HepG2 (cell line): ENCODE results near the gene KCNS1. TPM values are rescaled to one million over a fixed set of nuclear protein-coding genes. Genes with fewer than 3 reads are reported as not detected.

ENCODE experiments used
- ATAC-seq: fragments of 200-7000 bp; cut with Tn5 transposase; 3 replicates; pipeline ENCODE4 v1.9.1; 2020; ENCODE audit warnings: mild to moderate bottlenecking, moderate library complexity
- BruUV-seq: library from RNA; stranded (reverse); fragments of 400-500 nt; replicated peaks from 2 replicates; lab custom pipeline; 2021; lab: Mats Ljungman, UMichigan
- CTCF ChIA-PET: fragments of 300-600 bp; formaldehyde crosslinking; extraction: SDS; loops from one replicate; lab custom pipeline; 2021; ENCODE audit warnings: low total read pairs, inconsistent platforms, low intra/inter-chr PET ratio; lab: Yijun Ruan, JAX
- POLR2A ChIA-PET: fragments of 350-600 bp; sonication (Branson Sonifier 250); formaldehyde crosslinking; loops from one replicate; lab custom pipeline; 2020; ENCODE audit warnings: antibody characterized with exemption, inconsistent platforms; lab: Yijun Ruan, JAX
- DNase-seq: peaks from one replicate; pipeline ENCODE4 v3.0.0-alpha.2; 2015; ENCODE audit warnings: low spot score
- FAIRE-seq: peaks from 3 replicates; lab custom pipeline; 2011; peaks lifted over from hg19 to GRCh38; lab: Jason Lieb, UNC
- H2AFZ ChIP-seq: one replicate; pipeline ENCODE4 v1.6.1; 2011; ENCODE audit warnings: low read length, inconsistent platforms
- H3K27ac ChIP-seq: fragments of 300-600 bp; 3 replicates; pipeline ENCODE4 v1.8.0; 2011; ENCODE audit warnings: mixed run types, mild to moderate bottlenecking, mixed read lengths, low read length, inconsistent platforms; ENCODE audit not compliant: insufficient read depth; ENCODE audit errors: extremely low read length
- H3K27me3 ChIP-seq, 2 experiments: fragments of 200-600 bp in 1 of 2; 2 replicates in 1 of 2; 3 replicates in 1 of 2; pipeline versions ENCODE4 v1.6.0 to v1.8.0; 2011; ENCODE audit warnings: low read length in 2 of 2, mild to moderate bottlenecking in 2 of 2, moderate library complexity in 2 of 2, inconsistent platforms in 1 of 2; ENCODE audit not compliant: insufficient read depth in 2 of 2, control insufficient read depth in 1 of 2
- H3K36me3 ChIP-seq, 2 experiments: fragments of 200-600 bp in 1 of 2; replicated peaks in 1 of 2; 2 replicates in 1 of 2; 3 replicates in 1 of 2; pipeline versions ENCODE4 v1.5.1 to v1.8.0; 2011; ENCODE audit warnings: low read length in 2 of 2, inconsistent platforms in 1 of 2; ENCODE audit not compliant: insufficient read depth in 2 of 2, control insufficient read depth in 1 of 2
- H3K4me1 ChIP-seq: 2 replicates; pipeline ENCODE4 v1.5.1; 2012; ENCODE audit warnings: low read length, inconsistent platforms; ENCODE audit not compliant: insufficient read depth
- H3K4me2 ChIP-seq: 2 replicates; pipeline ENCODE4 v1.6.0; 2011; ENCODE audit warnings: low read depth, low read length, inconsistent platforms
- H3K4me3 ChIP-seq, 3 experiments: fragments of 200-600 bp in 1 of 3; sonication (generic), shearing (Covaris generic) in 1 of 3; replicated peaks in 1 of 3; 2 replicates each; pipeline ENCODE4 v1.5.1; 2011 to 2016; ENCODE audit warnings: low read length in 3 of 3, inconsistent platforms in 2 of 3, low read depth in 2 of 3, mild to moderate bottlenecking in 2 of 3, control low read depth in 1 of 3, mixed read lengths in 1 of 3; ENCODE audit not compliant: insufficient read depth in 1 of 3
- H3K79me2 ChIP-seq: one replicate; pipeline ENCODE4 v1.6.1; 2011; ENCODE audit warnings: low read length, inconsistent platforms; ENCODE audit not compliant: insufficient read depth
- H3K9ac ChIP-seq: 2 replicates; pipeline ENCODE4 v1.6.0; 2011; ENCODE audit warnings: mild to moderate bottlenecking, low read depth, low read length, inconsistent platforms; ENCODE audit not compliant: insufficient read depth
- H3K9me3 ChIP-seq: 2 replicates; pipeline ENCODE4 v1.5.1; 2012; ENCODE audit warnings: mild to moderate bottlenecking, low read length
- H4K20me1 ChIP-seq: 2 replicates; pipeline ENCODE4 v1.6.0; 2011; ENCODE audit warnings: inconsistent platforms, mild to moderate bottlenecking, low read length, moderate library complexity; ENCODE audit not compliant: insufficient read depth
- CC2D1A ChIP-seq: sonication (generic); formaldehyde crosslinking; IDR thresholded peaks from 2 replicates; pipeline ENCODE4 v1.8.1; 2023; ENCODE audit warnings: mild to moderate bottlenecking, missing genetic modification reagents
- ETV5 ChIP-seq: IDR thresholded peaks from 2 replicates; pipeline ENCODE4 v1.6.1; 2018; ENCODE audit warnings: missing biosample characterization, missing genetic modification reagents, inconsistent platforms, borderline replicate concordance
- GABPB1 ChIP-seq: IDR thresholded peaks from 2 replicates; pipeline ENCODE4 v1.6.1; 2016; ENCODE audit warnings: mild to moderate bottlenecking, missing genetic modification reagents, moderate library complexity, missing compliant biosample characterization
- HMG20A ChIP-seq: IDR thresholded peaks from 2 replicates; pipeline ENCODE4 v1.6.1; 2016; ENCODE audit warnings: borderline replicate concordance
- HOXA7 ChIP-seq: sonication (generic); formaldehyde crosslinking; IDR thresholded peaks from 2 replicates; pipeline ENCODE4 v1.8.1; 2022; ENCODE audit warnings: mild to moderate bottlenecking, missing genetic modification reagents, moderate library complexity
- JARID2 ChIP-seq: sonication (generic); formaldehyde crosslinking; IDR thresholded peaks from 2 replicates; pipeline ENCODE4 v1.8.1; 2023; ENCODE audit warnings: missing genetic modification reagents, inconsistent platforms; ENCODE audit not compliant: insufficient replicate concordance
- KLF6 ChIP-seq: IDR thresholded peaks from 2 replicates; pipeline ENCODE4 v1.8.0; 2016; ENCODE audit warnings: missing biosample characterization, missing genetic modification reagents
- MAFG ChIP-seq: sonication (generic); formaldehyde crosslinking; IDR thresholded peaks from 2 replicates; pipeline ENCODE4 v1.5.1; 2020; ENCODE audit warnings: mild to moderate bottlenecking, missing genetic modification reagents
- MAZ ChIP-seq, 2 experiments: sonication (generic) in 1 of 2; formaldehyde crosslinking in 1 of 2; IDR thresholded peaks; 2 replicates each; pipeline versions ENCODE4 v1.5.0 to v1.6.1; 2012 to 2020; ENCODE audit warnings: low read depth in 2 of 2, mild to moderate bottlenecking in 2 of 2, borderline replicate concordance in 1 of 2, improper control_type of control experiment in 1 of 2, low read length in 1 of 2, missing genetic modification reagents in 1 of 2, moderate library complexity in 1 of 2
- RFXAP ChIP-seq: sonication (generic); formaldehyde crosslinking; IDR thresholded peaks from 2 replicates; pipeline ENCODE4 v1.4.0; 2020; ENCODE audit warnings: missing genetic modification reagents, borderline replicate concordance
- STAG1 ChIP-seq: sonication (generic); formaldehyde crosslinking; IDR thresholded peaks from 2 replicates; pipeline ENCODE4 v1.4.0; 2020; ENCODE audit warnings: missing genetic modification reagents
- ZFP41 ChIP-seq: sonication (generic); formaldehyde crosslinking; IDR thresholded peaks from 2 replicates; pipeline ENCODE4 v1.4.0; 2020; ENCODE audit warnings: mild to moderate bottlenecking, missing genetic modification reagents, borderline replicate concordance
- ZNF670 ChIP-seq: sonication (generic); formaldehyde crosslinking; IDR thresholded peaks from 2 replicates; pipeline ENCODE4 v1.8.0; 2022; ENCODE audit warnings: mild to moderate bottlenecking, missing genetic modification reagents, borderline replicate concordance
- in situ Hi-C: cut with HindIII; loops from 2 replicates; pipeline ENCODE4 v1.10.0; 2017; ENCODE audit warnings: low pct_unique_long_range_greater_than_20kb; ENCODE audit not compliant: extremely low pct_ligation_motif_present
- intact Hi-C: fragments of 100-400 bp; cut with micrococcal nuclease; formaldehyde crosslinking; loops from one replicate; pipeline ENCODE4 v1.10.0; 2022; ENCODE audit not compliant: unreplicated experiment
- polyA plus RNA-seq, 8 experiments: library from polyadenylated mRNA; depleted of rRNA in 3 of 8; stranded (reverse) in 7 of 8; unstranded in 1 of 8; fragments of >200 nt; fragmentation: Illumina TruSeq in 4 of 8; extraction: Trizol in 4 of 8; gene quantifications; 2 replicates each; pipeline versions ENCODE4 v1.2.1 to v1.2.3, GENCODE V29; 2011 to 2016; ENCODE audit warnings: low read depth in 4 of 8, missing spikeins in 1 of 8, mixed read lengths in 1 of 8; ENCODE audit not compliant: insufficient read depth in 1 of 8
- total RNA-seq, 5 experiments: library from RNA; depleted of rRNA; stranded (reverse); fragments of >200 nt; fragmentation: Illumina TruSeq; extraction: Trizol; gene quantifications; 2 replicates each; pipeline ENCODE4 v1.2.3, GENCODE V29; 2016; ENCODE audit warnings: low read depth in 1 of 5
- TF ChIP-seq, protein P1 (sequence below): IDR thresholded peaks from 2 replicates; pipeline ENCODE4 v1.6.1; 2016; ENCODE audit warnings: low read depth
- TF ChIP-seq, protein P2 (sequence below): sonication (generic); formaldehyde crosslinking; IDR thresholded peaks from one replicate; pipeline ENCODE4 v1.5.1; 2020; ENCODE audit warnings: mild to moderate bottlenecking, missing genetic modification reagents; ENCODE audit errors: not compliant biosample characterization

KCNS1 gene
- total and polyA plus RNA-seq, 2 of the 13 experiments (the other 11 are each of a cell fraction or from before 2014, with no cell fraction given): 0.03 TPM; not detected in 1

DNA sequence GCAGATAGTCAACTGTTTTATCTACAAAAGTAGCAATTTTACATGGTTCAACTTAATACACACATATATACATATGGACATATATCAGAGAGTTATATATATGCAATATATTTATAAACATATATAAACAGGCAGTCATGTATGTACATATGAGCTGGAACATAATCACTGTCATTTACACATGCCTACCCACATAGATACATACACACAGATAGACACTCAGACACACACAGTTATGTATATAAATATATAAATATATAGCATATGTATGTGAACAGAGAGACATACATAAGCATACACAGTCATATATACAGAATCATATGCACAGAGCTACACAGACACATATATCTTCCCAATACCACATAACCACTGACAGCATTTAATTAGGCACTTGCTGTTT is 11.8 kb upstream of the KCNS1 start:
- no peak for FAIRE-seq
- CTCF ChIA-PET: interaction anchor here (2.0 to 2.1 kb wide), 2 partner anchors 68 to 101 kb away, joined by 8 to 20 read pairs; no protein-coding TSS in a partner anchor

More for the DNA sequence above, 11.8 kb upstream of the KCNS1 start:
- in situ Hi-C loops: no loop called here
- no peak for DNase-seq
- Histone ChIP-seq H3K9ac (no peak overlapping the region), H3K4me2 (no peak overlapping the region), H3K9me3 (no peaks in the 10 kb centered on the region), H2AFZ (no peak overlapping the region), H3K27ac (no peak overlapping the region), H3K36me3 (no peaks in the 10 kb centered on the region), H3K27me3 (peaks cover 10 to 35% of the 10 kb centered on the region in 2 experiments; a peak in 2 of 5 replicates), H3K4me3 (no peak overlapping the region), H4K20me1 (no peaks in the 10 kb centered on the region), H3K79me2 (no peaks in the 10 kb centered on the region), H3K4me1 (peaks cover 10% of the 10 kb centered on the region)
- no peak for ATAC-seq
- POLR2A ChIA-PET: no interaction called here
- TF ChIP-seq, protein P1, sequence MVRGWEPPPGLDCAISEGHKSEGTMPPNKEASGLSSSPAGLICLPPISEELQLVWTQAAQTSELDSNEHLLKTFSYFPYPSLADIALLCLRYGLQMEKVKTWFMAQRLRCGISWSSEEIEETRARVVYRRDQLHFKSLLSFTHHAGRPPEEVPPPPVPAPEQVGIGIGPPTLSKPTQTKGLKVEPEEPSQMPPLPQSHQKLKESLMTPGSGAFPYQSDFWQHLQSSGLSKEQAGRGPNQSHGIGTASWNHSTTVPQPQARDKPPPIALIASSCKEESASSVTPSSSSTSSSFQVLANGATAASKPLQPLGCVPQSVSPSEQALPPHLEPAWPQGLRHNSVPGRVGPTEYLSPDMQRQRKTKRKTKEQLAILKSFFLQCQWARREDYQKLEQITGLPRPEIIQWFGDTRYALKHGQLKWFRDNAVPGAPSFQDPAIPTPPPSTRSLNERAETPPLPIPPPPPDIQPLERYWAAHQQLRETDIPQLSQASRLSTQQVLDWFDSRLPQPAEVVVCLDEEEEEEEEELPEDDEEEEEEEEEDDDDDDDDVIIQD (CRISPR knock-in tag): no peak
- no peak for TF ChIP-seq MAFG (CRISPR knock-in tag)
- no peak for TF ChIP-seq RFXAP (CRISPR knock-in tag)
- no peak for TF ChIP-seq ZFP41 (CRISPR knock-in tag)
- TF ChIP-seq HOXA7 (CRISPR knock-in tag): no peak
- no peak for TF ChIP-seq GABPB1 (CRISPR knock-in tag)
- TF ChIP-seq JARID2: no peak
- no peak for TF ChIP-seq KLF6 (CRISPR knock-in tag)
- TF ChIP-seq MAZ (IDR thresholded peaks at IDR 0.05; ENCODE audit: borderline replicate concordance, low read depth, low read length): no peak
- no peak for TF ChIP-seq MAZ (CRISPR knock-in tag; IDR thresholded peaks at IDR 0.05; ENCODE audit: low read depth)
- no peak for TF ChIP-seq ETV5 (CRISPR knock-in tag)
- TF ChIP-seq CC2D1A (CRISPR knock-in tag): no peak
- no peak for TF ChIP-seq HMG20A (CRISPR knock-in tag)
- no peak for TF ChIP-seq ZNF670 (CRISPR knock-in tag)
- TF ChIP-seq STAG1: no peak
- TF ChIP-seq, protein P2, sequence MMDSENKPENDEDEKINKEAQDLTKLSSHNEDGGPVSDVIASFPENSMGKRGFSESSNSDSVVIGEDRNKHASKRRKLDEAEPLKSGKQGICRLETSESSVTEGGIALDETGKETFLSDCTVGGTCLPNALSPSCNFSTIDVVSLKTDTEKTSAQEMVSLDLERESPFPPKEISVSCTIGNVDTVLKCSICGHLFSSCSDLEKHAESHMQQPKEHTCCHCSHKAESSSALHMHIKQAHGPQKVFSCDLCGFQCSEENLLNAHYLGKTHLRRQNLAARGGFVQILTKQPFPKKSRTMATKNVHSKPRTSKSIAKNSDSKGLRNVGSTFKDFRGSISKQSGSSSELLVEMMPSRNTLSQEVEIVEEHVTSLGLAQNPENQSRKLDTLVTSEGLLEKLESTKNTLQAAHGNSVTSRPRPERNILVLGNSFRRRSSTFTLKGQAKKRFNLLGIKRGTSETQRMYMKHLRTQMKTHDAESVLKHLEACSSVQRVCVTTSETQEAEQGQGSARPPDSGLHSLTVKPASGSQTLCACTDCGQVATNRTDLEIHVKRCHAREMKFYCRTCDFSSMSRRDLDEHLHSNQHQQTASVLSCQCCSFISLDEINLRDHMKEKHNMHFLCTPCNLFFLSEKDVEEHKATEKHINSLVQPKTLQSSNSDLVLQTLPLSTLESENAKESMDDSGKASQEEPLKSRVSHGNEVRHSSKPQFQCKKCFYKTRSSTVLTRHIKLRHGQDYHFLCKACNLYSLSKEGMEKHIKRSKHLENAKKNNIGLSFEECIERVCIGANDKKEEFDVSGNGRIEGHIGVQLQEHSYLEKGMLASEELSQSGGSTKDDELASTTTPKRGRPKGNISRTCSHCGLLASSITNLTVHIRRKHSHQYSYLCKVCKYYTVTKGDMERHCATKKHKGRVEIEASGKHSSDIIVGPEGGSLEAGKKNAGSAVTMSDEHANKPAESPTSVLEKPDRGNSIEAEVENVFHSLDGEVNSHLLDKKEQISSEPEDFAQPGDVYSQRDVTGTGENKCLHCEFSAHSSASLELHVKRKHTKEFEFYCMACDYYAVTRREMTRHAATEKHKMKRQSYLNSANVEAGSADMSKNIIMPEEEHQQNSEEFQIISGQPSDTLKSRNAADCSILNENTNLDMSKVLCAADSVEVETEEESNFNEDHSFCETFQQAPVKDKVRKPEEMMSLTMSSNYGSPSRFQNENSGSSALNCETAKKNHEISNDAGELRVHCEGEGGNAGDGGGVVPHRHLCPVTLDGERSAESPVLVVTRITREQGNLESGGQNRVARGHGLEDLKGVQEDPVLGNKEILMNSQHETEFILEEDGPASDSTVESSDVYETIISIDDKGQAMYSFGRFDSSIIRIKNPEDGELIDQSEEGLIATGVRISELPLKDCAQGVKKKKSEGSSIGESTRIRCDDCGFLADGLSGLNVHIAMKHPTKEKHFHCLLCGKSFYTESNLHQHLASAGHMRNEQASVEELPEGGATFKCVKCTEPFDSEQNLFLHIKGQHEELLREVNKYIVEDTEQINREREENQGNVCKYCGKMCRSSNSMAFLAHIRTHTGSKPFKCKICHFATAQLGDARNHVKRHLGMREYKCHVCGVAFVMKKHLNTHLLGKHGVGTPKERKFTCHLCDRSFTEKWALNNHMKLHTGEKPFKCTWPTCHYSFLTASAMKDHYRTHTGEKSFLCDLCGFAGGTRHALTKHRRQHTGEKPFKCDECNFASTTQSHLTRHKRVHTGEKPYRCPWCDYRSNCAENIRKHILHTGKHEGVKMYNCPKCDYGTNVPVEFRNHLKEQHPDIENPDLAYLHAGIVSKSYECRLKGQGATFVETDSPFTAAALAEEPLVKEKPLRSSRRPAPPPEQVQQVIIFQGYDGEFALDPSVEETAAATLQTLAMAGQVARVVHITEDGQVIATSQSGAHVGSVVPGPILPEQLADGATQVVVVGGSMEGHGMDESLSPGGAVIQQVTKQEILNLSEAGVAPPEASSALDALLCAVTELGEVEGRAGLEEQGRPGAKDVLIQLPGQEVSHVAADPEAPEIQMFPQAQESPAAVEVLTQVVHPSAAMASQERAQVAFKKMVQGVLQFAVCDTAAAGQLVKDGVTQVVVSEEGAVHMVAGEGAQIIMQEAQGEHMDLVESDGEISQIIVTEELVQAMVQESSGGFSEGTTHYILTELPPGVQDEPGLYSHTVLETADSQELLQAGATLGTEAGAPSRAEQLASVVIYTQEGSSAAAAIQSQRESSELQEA (CRISPR knock-in tag): no peak
- BruUV-seq: no TSS peak
- intact Hi-C loops: loop anchor here (5.0 kb wide), 1 partner anchor 100 kb away; no protein-coding TSS in a partner anchor
